ENCODE data around the gene KRTAP5-9. TPM values are rescaled to one million over a fixed set of nuclear protein-coding genes. Genes with fewer than 3 reads are reported as not detected.

KRTAP5-9 gene
- total RNA-seq, 1 donor from 2014 or later: not detected

Other genes starting within 250 kb of the KRTAP5-9 start
- gene DHCR7, start 100.0 kb upstream of the KRTAP5-9 start, total RNA-seq: 29.8 and 30.2 TPM in 2 replicates
- 51.0 and 55.4 TPM in 2 replicates for gene NADSYN1, start 95.2 kb upstream of the KRTAP5-9 start, total RNA-seq
- not detected in 2 replicates for gene KRTAP5-7, start 21.2 kb upstream of the KRTAP5-9 start, total RNA-seq
- gene KRTAP5-8, start 10.4 kb upstream of the KRTAP5-9 start, total RNA-seq: not detected in 2 replicates
- gene KRTAP5-10, start 17.1 kb downstream of the KRTAP5-9 start, total RNA-seq: 0.30 and 0.31 TPM in 2 replicates
- gene KRTAP5-11, start 34.5 kb downstream of the KRTAP5-9 start, total RNA-seq: not detected in 2 replicates